Measurements from ENCODE around the gene PRR5L. TPM values are rescaled to one million over a fixed set of nuclear protein-coding genes. Genes with fewer than 3 reads are reported as not detected.

PRR5L gene
- total and polyA plus RNA-seq, 2 donors (not counting 1 experiment from before 2014, with no cell fraction given), result 4.0 to 5.9 TPM

- H3K27me3 Mint-ChIP-seq, result peaks cover 4% of the 10 kb centered on the region
- no peak for ATAC-seq (ENCODE audit: low read depth)
- peak overlapping the region; percentile 97 for H3K27ac Mint-ChIP-seq
- H3K4me3 Mint-ChIP-seq, result peak overlapping the region; percentile 96
- no peak for DNase-seq
- H3K4me3 ChIP-seq (ENCODE audit: control extremely low read depth in 1 of 5, extremely low read depth in 1 of 5, insufficient read depth in 1 of 5, low read depth in 2 of 5, low read length in 4 of 5), result peak overlapping the region; percentile 73 to 95 (median 92)
- H3K9ac ChIP-seq (ENCODE audit: low read length), result peak overlapping the region; percentile 98
- H3K9me3 Mint-ChIP-seq (ENCODE audit: insufficient read depth), result no peaks in the 10 kb centered on the region
- H3K4me2 ChIP-seq (replicated peaks; ENCODE audit: low read depth, low read length, poor library complexity, severe bottlenecking), result peak overlapping the region; percentile 97
- POLR2A ChIA-PET, result interaction anchor here (0.7 to 2.6 kb wide), 2 partner anchors 56 to 220 kb away, joined by 3 to 9 read pairs; partner anchors contain the start of gene COMMD9
- H3K79me2 ChIP-seq (ENCODE audit: control insufficient read depth, insufficient read depth, low read length), result peaks cover 50% of the 10 kb centered on the region
- peaks cover 29% of the 10 kb centered on the region for H4K20me1 ChIP-seq (ENCODE audit: control insufficient read depth, insufficient read depth, low read length, poor library complexity, severe bottlenecking)
- no peak overlapping the region for H2AFZ ChIP-seq (ENCODE audit: insufficient read depth, low read depth, low read length, poor library complexity, severe bottlenecking)
- H3K27ac ChIP-seq (ENCODE audit: low read length in 2 of 2), result peak overlapping the region in 1 of 2 donors; percentile 4
- peaks cover 16 to 17% of the 10 kb centered on the region in 2 donors for H3K4me1 ChIP-seq (ENCODE audit: control insufficient read depth in 2 of 2, insufficient read depth in 2 of 2, low read length in 2 of 2)
- intact Hi-C loops (cut with micrococcal nuclease), result no loop called here
- peaks cover 31% of the 10 kb centered on the region for H3K4me1 Mint-ChIP-seq
- CTCF ChIA-PET, result interaction anchor here (0.8 to 3.2 kb wide), 7 partner anchors 9 to 219 kb away, joined by 3 to 23 read pairs (median 6); partner anchors contain the start of gene COMMD9
- no peaks in the 10 kb centered on the region for H3K27me3 ChIP-seq (replicated peaks in 1 of 4; ENCODE audit: control extremely low read depth in 1 of 4, control insufficient read depth in 3 of 4, insufficient read depth in 4 of 4, low read length in 3 of 4)
- TF ChIP-seq CTCF (IDR thresholded peaks at IDR 0.05) (no peak), EZH2 (IDR thresholded peaks at IDR 0.05; ENCODE audit: borderline replicate concordance, insufficient read depth, low read depth, low read length, poor library complexity, severe bottlenecking) (no peak)
- peaks cover 0 to 5% of the 10 kb centered on the region in 2 experiments for H3K36me3 ChIP-seq (replicated peaks in 1 of 2; ENCODE audit: control extremely low read depth in 1 of 2, control insufficient read depth in 1 of 2, extremely low read depth in 1 of 2, insufficient read depth in 2 of 2, low read length in 1 of 2)
- no CpG with 5 or more reads among the region's 3 CpGs for WGBS (ENCODE audit: insufficient coverage)
- H3K9me3 ChIP-seq (ENCODE audit: control extremely low read depth in 1 of 3, control insufficient read depth in 2 of 3, insufficient read depth in 1 of 3, low read length in 2 of 3), result no peaks in the 10 kb centered on the region
These were observed 212.7 kb downstream of the PRR5L start for GRCh38 chr11:36508743-36509142.

- under 1% methylated on average over 14 of the region's 15 CpGs for WGBS (ENCODE audit: insufficient coverage)
- Histone ChIP-seq H3K4me2 (replicated peaks; ENCODE audit: low read depth, low read length, poor library complexity, severe bottlenecking) (peak overlapping the region; percentile 97), H3K4me1 (ENCODE audit: control insufficient read depth in 2 of 2, insufficient read depth in 2 of 2, low read length in 2 of 2) (peaks cover 16 to 17% of the 10 kb centered on the region in 2 donors), H3K27ac (ENCODE audit: low read length in 2 of 2) (peak overlapping the region; percentile 72 to 86), H3K4me3 (ENCODE audit: control extremely low read depth in 1 of 5, extremely low read depth in 1 of 5, insufficient read depth in 1 of 5, low read depth in 2 of 5, low read length in 4 of 5) (peak overlapping the region; percentile 73 to 95 (median 92)), H3K79me2 (ENCODE audit: control insufficient read depth, insufficient read depth, low read length) (peaks cover 46% of the 10 kb centered on the region), H3K36me3 (replicated peaks in 1 of 2; ENCODE audit: control extremely low read depth in 1 of 2, control insufficient read depth in 1 of 2, extremely low read depth in 1 of 2, insufficient read depth in 2 of 2, low read length in 1 of 2) (peaks cover 0 to 3% of the 10 kb centered on the region in 2 experiments), H3K9me3 (ENCODE audit: control extremely low read depth in 1 of 3, control insufficient read depth in 2 of 3, insufficient read depth in 1 of 3, low read length in 2 of 3) (peaks cover 0 to 3% (median 0%) of the 10 kb centered on the region in 3 donors), H3K9ac (ENCODE audit: low read length) (peak overlapping the region; percentile 98), H3K27me3 (replicated peaks in 1 of 4; ENCODE audit: control extremely low read depth in 1 of 4, control insufficient read depth in 3 of 4, insufficient read depth in 4 of 4, low read length in 3 of 4) (no peaks in the 10 kb centered on the region), H4K20me1 (ENCODE audit: control insufficient read depth, insufficient read depth, low read length, poor library complexity, severe bottlenecking) (peaks cover 24% of the 10 kb centered on the region), H2AFZ (ENCODE audit: insufficient read depth, low read depth, low read length, poor library complexity, severe bottlenecking) (peak overlapping the region; percentile 93)
- Mint-ChIP-seq H3K27ac (peak overlapping the region; percentile 97), H3K4me3 (peak overlapping the region; percentile 96), H3K4me1 (peaks cover 31% of the 10 kb centered on the region), H3K9me3 (ENCODE audit: insufficient read depth) (no peaks in the 10 kb centered on the region), H3K27me3 (peaks cover 9% of the 10 kb centered on the region)
- POLR2A ChIA-PET, result interaction anchor here (0.7 to 2.6 kb wide), 2 partner anchors 55 to 220 kb away, joined by 3 to 9 read pairs; partner anchors contain the start of gene COMMD9
- TF ChIP-seq EZH2 (IDR thresholded peaks at IDR 0.05; ENCODE audit: borderline replicate concordance, insufficient read depth, low read depth, low read length, poor library complexity, severe bottlenecking) (no peak), CTCF (IDR thresholded peaks at IDR 0.05) (no peak)
- ATAC-seq (ENCODE audit: low read depth) (no peak), DNase-seq (peak; percentile 47)
- CTCF ChIA-PET, result interaction anchor here (0.8 to 3.2 kb wide), 10 partner anchors 8 to 219 kb away, joined by 3 to 23 read pairs (median 4); partner anchors contain the start of gene COMMD9
- intact Hi-C loops (cut with micrococcal nuclease), result no loop called here
These were observed 213.1 kb downstream of the PRR5L start for GRCh38 chr11:36509201-36509639.
